ENCODE measurements around the gene BICDL1. TPM values are rescaled to one million over a fixed set of nuclear protein-coding genes. Genes with fewer than 3 reads are reported as not detected.

BICDL1 gene
- total RNA-seq, 1 donor from 2014 or later, result 56.4 TPM

- Mint-ChIP-seq H3K36me3 (ENCODE audit: unreplicated experiment) (no peaks in the 10 kb centered on the region), H3K4me1 (ENCODE audit: low read depth, unreplicated experiment) (no peaks in the 10 kb centered on the region), H3K9me3 (ENCODE audit: unreplicated experiment) (no peaks in the 10 kb centered on the region), H3K27ac (ENCODE audit: unreplicated experiment) (no peak overlapping the region), H3K27me3 (ENCODE audit: unreplicated experiment) (no peaks in the 10 kb centered on the region), H3K4me3 (ENCODE audit: unreplicated experiment) (no peak overlapping the region)
- TF ChIP-seq, protein P1, sequence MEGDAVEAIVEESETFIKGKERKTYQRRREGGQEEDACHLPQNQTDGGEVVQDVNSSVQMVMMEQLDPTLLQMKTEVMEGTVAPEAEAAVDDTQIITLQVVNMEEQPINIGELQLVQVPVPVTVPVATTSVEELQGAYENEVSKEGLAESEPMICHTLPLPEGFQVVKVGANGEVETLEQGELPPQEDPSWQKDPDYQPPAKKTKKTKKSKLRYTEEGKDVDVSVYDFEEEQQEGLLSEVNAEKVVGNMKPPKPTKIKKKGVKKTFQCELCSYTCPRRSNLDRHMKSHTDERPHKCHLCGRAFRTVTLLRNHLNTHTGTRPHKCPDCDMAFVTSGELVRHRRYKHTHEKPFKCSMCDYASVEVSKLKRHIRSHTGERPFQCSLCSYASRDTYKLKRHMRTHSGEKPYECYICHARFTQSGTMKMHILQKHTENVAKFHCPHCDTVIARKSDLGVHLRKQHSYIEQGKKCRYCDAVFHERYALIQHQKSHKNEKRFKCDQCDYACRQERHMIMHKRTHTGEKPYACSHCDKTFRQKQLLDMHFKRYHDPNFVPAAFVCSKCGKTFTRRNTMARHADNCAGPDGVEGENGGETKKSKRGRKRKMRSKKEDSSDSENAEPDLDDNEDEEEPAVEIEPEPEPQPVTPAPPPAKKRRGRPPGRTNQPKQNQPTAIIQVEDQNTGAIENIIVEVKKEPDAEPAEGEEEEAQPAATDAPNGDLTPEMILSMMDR (IDR thresholded peaks at IDR 0.05; ENCODE audit: partially characterized antibody, unreplicated experiment), result no peak
- no peak for DNase-seq
Observed at GRCh38 chr12:120067901-120068300, 78.9 kb downstream of the BICDL1 start.

- DNase-seq, result no peak
- no peak overlapping the region for H3K4me3 Mint-ChIP-seq (ENCODE audit: unreplicated experiment)
- no peaks in the 10 kb centered on the region for H3K9me3 Mint-ChIP-seq (ENCODE audit: unreplicated experiment)
- TF ChIP-seq, protein P1 (IDR thresholded peaks at IDR 0.05; ENCODE audit: partially characterized antibody, unreplicated experiment), result no peak
- H3K27me3 Mint-ChIP-seq (ENCODE audit: unreplicated experiment), result no peaks in the 10 kb centered on the region
- H3K4me1 Mint-ChIP-seq (ENCODE audit: low read depth, unreplicated experiment), result no peaks in the 10 kb centered on the region
- H3K36me3 Mint-ChIP-seq (ENCODE audit: unreplicated experiment), result peaks cover 5% of the 10 kb centered on the region
- no peak overlapping the region for H3K27ac Mint-ChIP-seq (ENCODE audit: unreplicated experiment)
Observed at GRCh38 chr12:120069278-120069677, 80.2 kb downstream of the BICDL1 start.

GRCh38 chr12:120071493-120072020, 82.5 kb downstream of the BICDL1 start:
- Mint-ChIP-seq H3K27me3 (ENCODE audit: unreplicated experiment) (no peaks in the 10 kb centered on the region), H3K36me3 (ENCODE audit: unreplicated experiment) (peaks cover 5% of the 10 kb centered on the region), H3K9me3 (ENCODE audit: unreplicated experiment) (no peaks in the 10 kb centered on the region), H3K4me1 (ENCODE audit: low read depth, unreplicated experiment) (no peaks in the 10 kb centered on the region), H3K4me3 (ENCODE audit: unreplicated experiment) (no peak overlapping the region), H3K27ac (ENCODE audit: unreplicated experiment) (no peak overlapping the region)
- TF ChIP-seq, protein P1 (IDR thresholded peaks at IDR 0.05; ENCODE audit: partially characterized antibody, unreplicated experiment), result no peak
- no peak for DNase-seq

GRCh38 chr12:120072472-120073249, 83.6 kb downstream of the BICDL1 start:
- Mint-ChIP-seq H3K36me3 (ENCODE audit: unreplicated experiment) (peaks cover 5% of the 10 kb centered on the region), H3K4me3 (ENCODE audit: unreplicated experiment) (no peak overlapping the region), H3K4me1 (ENCODE audit: low read depth, unreplicated experiment) (no peaks in the 10 kb centered on the region), H3K27me3 (ENCODE audit: unreplicated experiment) (no peaks in the 10 kb centered on the region), H3K27ac (ENCODE audit: unreplicated experiment) (no peak overlapping the region), H3K9me3 (ENCODE audit: unreplicated experiment) (no peaks in the 10 kb centered on the region)
- TF ChIP-seq, protein P1 (IDR thresholded peaks at IDR 0.05; ENCODE audit: partially characterized antibody, unreplicated experiment), result no peak
- DNase-seq, result no peak

DNA sequence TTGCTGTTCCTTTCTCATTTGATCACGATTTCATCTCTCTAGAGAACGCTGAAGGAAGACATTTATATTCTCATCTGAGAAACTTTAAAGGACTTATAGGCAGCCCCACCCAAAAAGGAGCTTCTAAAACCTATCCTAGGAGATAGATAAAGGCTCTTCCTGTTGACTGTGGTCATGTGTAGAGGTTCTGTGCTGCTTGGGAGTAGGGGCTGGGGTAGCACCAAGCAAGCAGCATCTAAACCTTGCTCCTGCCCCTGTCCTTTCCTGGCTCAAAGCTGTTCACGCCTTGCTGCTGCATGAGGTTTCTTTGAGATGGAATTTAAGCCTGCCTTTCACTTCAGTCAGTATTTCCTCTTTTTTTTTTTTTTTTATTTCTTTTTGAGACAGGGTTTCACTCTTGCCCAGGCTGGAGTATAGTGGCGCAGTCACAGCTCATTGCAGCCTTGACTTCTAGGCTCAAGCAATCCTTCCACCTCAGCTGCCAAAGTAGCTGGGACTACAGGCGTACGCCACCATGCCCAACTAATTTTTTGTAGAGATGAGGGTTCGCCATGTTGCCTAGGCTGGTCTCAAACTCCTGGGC, 86.1 kb downstream of the BICDL1 start:
- no peak overlapping the region for H3K4me3 Mint-ChIP-seq (ENCODE audit: unreplicated experiment)
- peaks cover 5% of the 10 kb centered on the region for H3K36me3 Mint-ChIP-seq (ENCODE audit: unreplicated experiment)
- peaks cover 8% of the 10 kb centered on the region for H3K4me1 Mint-ChIP-seq (ENCODE audit: low read depth, unreplicated experiment)
- H3K27me3 Mint-ChIP-seq (ENCODE audit: unreplicated experiment), result peaks cover 2% of the 10 kb centered on the region
- TF ChIP-seq, protein P1 (IDR thresholded peaks at IDR 0.05; ENCODE audit: partially characterized antibody, unreplicated experiment), result no peak
- no peaks in the 10 kb centered on the region for H3K9me3 Mint-ChIP-seq (ENCODE audit: unreplicated experiment)
- no peak overlapping the region for H3K27ac Mint-ChIP-seq (ENCODE audit: unreplicated experiment)
- DNase-seq, result no peak

All from glutamatergic neuron (in vitro differentiated cells).